ENCODE results near the gene HOXD9.

The HOXD9 gene

Small RNA genes within 50 kb of the gene (small RNA-seq; reads per million reads assigned to genes)
- 1,147 reads per million, percentile 99 among the genes with 10 or more reads in this experiment for gene MIR10B
